NT2/D1 (cell line): Measurements from ENCODE around the gene MAGI1.

Source experiments
- SUZ12 ChIP-seq: IDR thresholded peaks from 2 replicates; pipeline ENCODE4 v1.6.1; 2011; ENCODE audit not compliant: insufficient read length, insufficient read depth; ENCODE audit errors: extremely low read depth
- ZNF274 ChIP-seq: IDR thresholded peaks from 2 replicates; pipeline ENCODE4 v1.6.1; 2011; ENCODE audit warnings: mild to moderate bottlenecking, low read depth, low read length

- TF ChIP-seq ZNF274 (no peak), SUZ12 (no peak)
These were observed 486.3 kb downstream of the MAGI1 start for GRCh38 chr3:65552434-65552833.
